Keratinocyte (primary cell): ENCODE data around the gene COL8A2. TPM values are rescaled to one million over a fixed set of nuclear protein-coding genes. Genes with fewer than 3 reads are reported as not detected.

Experiments
- DNase-seq: peaks from one replicate; pipeline ENCODE4 v3.0.0-alpha.2; 2011; ENCODE audit warnings: low read depth, missing footprints, low spot score
- FAIRE-seq: peaks from 2 replicates; lab custom pipeline; 2011; peaks lifted over from hg19 to GRCh38; lab: Jason Lieb, UNC
- H2AFZ ChIP-seq: 2 replicates; pipeline ENCODE4 v1.6.0; 2012; ENCODE audit warnings: low read length, control low read depth, inconsistent platforms; ENCODE audit not compliant: control insufficient read depth
- H3K27ac ChIP-seq: 2 replicates; pipeline ENCODE4 v1.5.1; 2011; ENCODE audit warnings: low read length; ENCODE audit not compliant: control insufficient read depth, insufficient read depth
- H3K27me3 ChIP-seq: 3 replicates; pipeline ENCODE4 v1.6.0; 2011; ENCODE audit warnings: low read length; ENCODE audit not compliant: control insufficient read depth, insufficient read depth; ENCODE audit errors: extremely low read depth
- H3K36me3 ChIP-seq, 2 experiments: 2 replicates in 1 of 2; 3 replicates in 1 of 2; pipeline ENCODE4 v1.5.1; 2011; ENCODE audit warnings: low read length in 2 of 2, mild to moderate bottlenecking in 1 of 2; ENCODE audit not compliant: control insufficient read depth in 2 of 2, insufficient read depth in 2 of 2; ENCODE audit errors: extremely low read depth in 1 of 2
- H3K4me1 ChIP-seq: 3 replicates; pipeline ENCODE4 v1.5.1; 2011; ENCODE audit warnings: low read length; ENCODE audit not compliant: control insufficient read depth, insufficient read depth; ENCODE audit errors: extremely low read depth
- H3K4me2 ChIP-seq: 3 replicates; pipeline ENCODE4 v1.6.0; 2011; ENCODE audit warnings: low read depth, low read length; ENCODE audit not compliant: control insufficient read depth, insufficient read depth; ENCODE audit errors: extremely low read depth
- H3K4me3 ChIP-seq, 3 experiments: fragments of 200-600 bp in 1 of 3; sonication (generic) in 1 of 3; 2 replicates in 2 of 3; 3 replicates in 1 of 3; pipeline ENCODE4 v1.5.1; 2011 to 2016; ENCODE audit warnings: low read length in 3 of 3, mild to moderate bottlenecking in 3 of 3, control low read depth in 2 of 3, inconsistent platforms in 1 of 3, low read depth in 1 of 3, mixed read lengths in 1 of 3, mixed run types in 1 of 3, moderate library complexity in 1 of 3; ENCODE audit not compliant: control insufficient read depth in 2 of 3, insufficient read depth in 2 of 3; ENCODE audit errors: extremely low read depth in 1 of 3
- H3K79me2 ChIP-seq: 2 replicates; pipeline ENCODE4 v1.6.0; 2012; ENCODE audit warnings: low read length; ENCODE audit not compliant: control insufficient read depth, insufficient read depth
- H3K9ac ChIP-seq: 3 replicates; pipeline ENCODE4 v1.6.0; 2011; ENCODE audit warnings: low read length; ENCODE audit not compliant: control insufficient read depth, insufficient read depth; ENCODE audit errors: extremely low read depth
- H3K9me1 ChIP-seq: 3 replicates; pipeline ENCODE4 v1.6.0; 2011; ENCODE audit warnings: low read length; ENCODE audit not compliant: control insufficient read depth, insufficient read depth; ENCODE audit errors: extremely low read depth
- H3K9me3 ChIP-seq: 2 replicates; pipeline ENCODE4 v1.5.1; 2012; ENCODE audit warnings: low read depth, low read length; ENCODE audit not compliant: control insufficient read depth
- H4K20me1 ChIP-seq: 3 replicates; pipeline ENCODE4 v1.6.0; 2011; ENCODE audit warnings: low read length; ENCODE audit not compliant: control insufficient read depth, insufficient read depth; ENCODE audit errors: extremely low read depth
- CTCF ChIP-seq, 3 experiments: IDR thresholded peaks in 1 of 3; conservative IDR thresholded peaks in 1 of 3; optimal IDR thresholded peaks in 1 of 3; 2 replicates in 2 of 3; 3 replicates in 1 of 3; pipeline versions ENCODE3 to v1.5.1; 2011; ENCODE audit warnings: low read length in 3 of 3, mild to moderate bottlenecking in 3 of 3, moderate library complexity in 2 of 3, control low read depth in 1 of 3, inconsistent platforms in 1 of 3; ENCODE audit not compliant: insufficient read depth in 2 of 3; ENCODE audit errors: extremely low read depth in 1 of 3
- EZH2 ChIP-seq: IDR thresholded peaks from one replicate; pipeline ENCODE4 v1.6.1; 2012; ENCODE audit warnings: inconsistent platforms, mild to moderate bottlenecking, low read length, moderate library complexity
- dilution Hi-C: fragments of 300-500 bp; cut with MboI; formaldehyde crosslinking; loops from one replicate; pipeline ENCODE4 v1.7.0; 2020; ENCODE audit warnings: low sequenced_read_pairs; ENCODE audit not compliant: extremely low pct_ligation_motif_present
- polyA plus RNA-seq, 5 experiments: library from polyadenylated mRNA; depleted of rRNA in 3 of 5; stranded (reverse) in 3 of 5; stranded (forward) in 1 of 5; unstranded in 1 of 5; fragments of >200 nt; gene quantifications; 1 replicate in 1 of 5; 2 replicates in 3 of 5; 3 replicates in 1 of 5; pipeline versions ENCODE4 v1.2.1 to v1.2.3, GENCODE V29; 2011 to 2012; ENCODE audit warnings: missing spikeins in 2 of 5, low read depth in 1 of 5, low replicate concordance in 1 of 5

The COL8A2 gene
- polyA plus RNA-seq, 1 donor (not counting 4 experiments of a cell fraction or from before 2014, with no cell fraction given): 0.09 TPM

- DNase-seq (no peak), FAIRE-seq (no peak)
- no peak overlapping the region for H3K9ac ChIP-seq
- no peaks in the 10 kb centered on the region for H3K9me3 ChIP-seq
- TF ChIP-seq EZH2: no peak
- TF ChIP-seq CTCF (optimal IDR thresholded peaks at IDR 0.05 in 1 of 3, IDR thresholded peaks at IDR 0.05 in 1 of 3, conservative IDR thresholded peaks at IDR 0.05 in 1 of 3; ENCODE audit: extremely low read depth in 1 of 3, insufficient read depth in 2 of 3, low read length in 3 of 3): no peak
- H3K27me3 ChIP-seq: peaks cover 28% of the 10 kb centered on the region
- H3K4me1 ChIP-seq: peaks cover 4% of the 10 kb centered on the region
- H3K4me2 ChIP-seq: no peak overlapping the region
- dilution Hi-C loops: no loop called here
- no peak overlapping the region for H3K4me3 ChIP-seq
- no peaks in the 10 kb centered on the region for H3K36me3 ChIP-seq
- H3K79me2 ChIP-seq: no peaks in the 10 kb centered on the region
- H4K20me1 ChIP-seq: no peaks in the 10 kb centered on the region
- H3K27ac ChIP-seq: no peak overlapping the region
- H3K9me1 ChIP-seq: no peaks in the 10 kb centered on the region
- no peak overlapping the region for H2AFZ ChIP-seq
These were observed 2.7 kb downstream of the COL8A2 start for GRCh38 chr1:36122062-36123030.

- H3K9me1 ChIP-seq: no peaks in the 10 kb centered on the region
- no peaks in the 10 kb centered on the region for H4K20me1 ChIP-seq
- no peaks in the 10 kb centered on the region for H3K79me2 ChIP-seq
- no peaks in the 10 kb centered on the region for H3K36me3 ChIP-seq
- H3K4me1 ChIP-seq: no peaks in the 10 kb centered on the region
- no peak for DNase-seq
- H3K27ac ChIP-seq: no peak overlapping the region
- dilution Hi-C loops: no loop called here
- H2AFZ ChIP-seq: no peak overlapping the region
- H3K9me3 ChIP-seq: no peaks in the 10 kb centered on the region
- peaks cover 17% of the 10 kb centered on the region for H3K27me3 ChIP-seq
- TF ChIP-seq CTCF (optimal IDR thresholded peaks at IDR 0.05 in 1 of 3, IDR thresholded peaks at IDR 0.05 in 1 of 3, conservative IDR thresholded peaks at IDR 0.05 in 1 of 3; ENCODE audit: extremely low read depth in 1 of 3, insufficient read depth in 2 of 3, low read length in 3 of 3) (no peak), EZH2 (no peak)
- H3K4me2 ChIP-seq: no peak overlapping the region
- no peak overlapping the region for H3K9ac ChIP-seq
- no peak overlapping the region for H3K4me3 ChIP-seq
- FAIRE-seq: no peak
These were observed 5.6 kb downstream of the COL8A2 start for GRCh38 chr1:36119456-36119855.
